Islet of Langerhans (tissue), 1 donor: ENCODE results near the gene PCAT6.
"Not testable (repeated sequence)": the region's sequence is repeated elsewhere in the genome, so short reads cannot be mapped to it uniquely, and the experiment has no call there.

Source experiments
- FAIRE-seq: peaks from one replicate; lab custom pipeline; 2011; peaks lifted over from hg19 to GRCh38; lab: Jason Lieb, UNC

The PCAT6 gene

GRCh38 chr1:202810615-202811295, at the start of gene PCAT6:
PCAT6 (plus strand) TSS chr1:202810954.
- FAIRE-seq, result no peak

GRCh38 chr1:202762019-202762418, 48.7 kb upstream of the PCAT6 start:
- no peak for FAIRE-seq

GRCh38 chr1:202765721-202766120, 45.0 kb upstream of the PCAT6 start:
- FAIRE-seq, result no peak

GRCh38 chr1:202770135-202770534, 40.6 kb upstream of the PCAT6 start:
- FAIRE-seq, result no peak

- no peak for FAIRE-seq
Observed at GRCh38 chr1:202781180-202781579, 29.6 kb upstream of the PCAT6 start.

GRCh38 chr1:202786804-202787203, 23.9 kb upstream of the PCAT6 start:
- FAIRE-seq, result no peak

GRCh38 chr1:202788800-202789199, 22.0 kb upstream of the PCAT6 start:
- FAIRE-seq, result no peak

- no peak for FAIRE-seq
Observed at GRCh38 chr1:202791077-202791747, 19.5 kb upstream of the PCAT6 start.

GRCh38 chr1:202794051-202794740, 16.6 kb upstream of the PCAT6 start:
- no peak for FAIRE-seq

GRCh38 chr1:202794931-202795330, 15.8 kb upstream of the PCAT6 start:
- FAIRE-seq, result not testable (repeated sequence)

- no peak for FAIRE-seq
Observed at GRCh38 chr1:202796670-202797069, 14.1 kb upstream of the PCAT6 start.

GRCh38 chr1:202798260-202798659, 12.5 kb upstream of the PCAT6 start:
- no peak for FAIRE-seq

- no peak for FAIRE-seq
Observed at GRCh38 chr1:202798792-202799331, 11.9 kb upstream of the PCAT6 start.

GRCh38 chr1:202800742-202801141, 10.0 kb upstream of the PCAT6 start:
- no peak for FAIRE-seq

GRCh38 chr1:202801175-202801574, 9.6 kb upstream of the PCAT6 start:
- no peak for FAIRE-seq

GRCh38 chr1:202802034-202802433, 8.7 kb upstream of the PCAT6 start:
- no peak for FAIRE-seq

- no peak for FAIRE-seq
Observed at GRCh38 chr1:202802998-202803932, 7.5 kb upstream of the PCAT6 start.

- FAIRE-seq, result no peak
Observed at GRCh38 chr1:202804126-202804525, 6.6 kb upstream of the PCAT6 start.

GRCh38 chr1:202805886-202806844, 4.6 kb upstream of the PCAT6 start:
- no peak for FAIRE-seq

GRCh38 chr1:202806845-202807450, 3.8 kb upstream of the PCAT6 start:
- FAIRE-seq, result no peak
